ENCODE measurements around the gene COPA.

COPA gene

DNA sequence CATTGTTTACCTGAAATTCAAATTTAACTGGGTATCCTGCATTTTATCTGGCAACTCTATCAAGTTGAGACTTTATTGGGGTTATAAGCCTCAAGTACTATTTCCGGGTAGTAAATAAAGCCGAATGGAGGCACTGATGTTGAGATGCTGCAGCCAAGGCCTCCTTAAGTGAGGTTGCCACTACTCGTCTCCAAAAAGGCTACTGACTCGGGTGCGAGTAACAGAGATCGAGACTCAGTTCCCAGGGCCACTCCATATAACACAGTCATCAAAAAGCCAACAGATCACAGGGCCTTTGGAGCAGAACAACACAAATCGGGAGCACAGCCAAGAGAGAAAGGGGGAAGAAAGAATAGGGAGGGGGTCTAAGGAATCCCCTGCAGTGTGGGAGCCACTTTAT, 524 bp downstream of the COPA start:
- peaks cover 50% of the 10 kb centered on the region for H4K20me1 ChIP-seq (ENCODE audit: insufficient read depth, low read length, poor library complexity, severe bottlenecking)
- H3K9ac ChIP-seq (ENCODE audit: low read depth, low read length, poor library complexity, severe bottlenecking): peak overlapping the region; percentile 88
- no peaks in the 10 kb centered on the region for H3K27me3 ChIP-seq (ENCODE audit: insufficient read depth, low read length, poor library complexity, severe bottlenecking)
- H3K4me1 ChIP-seq (ENCODE audit: insufficient read depth, low read length, poor library complexity, severe bottlenecking): peaks cover 49% of the 10 kb centered on the region
- H3K9me2 ChIP-seq (replicated peaks; ENCODE audit: low read depth, low read length): no peaks in the 10 kb centered on the region
- peaks cover 23% of the 10 kb centered on the region; the same call in 1 of the 2 replicates for H3K36me3 ChIP-seq (ENCODE audit: insufficient read depth, low read length)
- H2AFZ ChIP-seq (ENCODE audit: low read length): peak overlapping the region; percentile 88
- TF ChIP-seq, protein P1, sequence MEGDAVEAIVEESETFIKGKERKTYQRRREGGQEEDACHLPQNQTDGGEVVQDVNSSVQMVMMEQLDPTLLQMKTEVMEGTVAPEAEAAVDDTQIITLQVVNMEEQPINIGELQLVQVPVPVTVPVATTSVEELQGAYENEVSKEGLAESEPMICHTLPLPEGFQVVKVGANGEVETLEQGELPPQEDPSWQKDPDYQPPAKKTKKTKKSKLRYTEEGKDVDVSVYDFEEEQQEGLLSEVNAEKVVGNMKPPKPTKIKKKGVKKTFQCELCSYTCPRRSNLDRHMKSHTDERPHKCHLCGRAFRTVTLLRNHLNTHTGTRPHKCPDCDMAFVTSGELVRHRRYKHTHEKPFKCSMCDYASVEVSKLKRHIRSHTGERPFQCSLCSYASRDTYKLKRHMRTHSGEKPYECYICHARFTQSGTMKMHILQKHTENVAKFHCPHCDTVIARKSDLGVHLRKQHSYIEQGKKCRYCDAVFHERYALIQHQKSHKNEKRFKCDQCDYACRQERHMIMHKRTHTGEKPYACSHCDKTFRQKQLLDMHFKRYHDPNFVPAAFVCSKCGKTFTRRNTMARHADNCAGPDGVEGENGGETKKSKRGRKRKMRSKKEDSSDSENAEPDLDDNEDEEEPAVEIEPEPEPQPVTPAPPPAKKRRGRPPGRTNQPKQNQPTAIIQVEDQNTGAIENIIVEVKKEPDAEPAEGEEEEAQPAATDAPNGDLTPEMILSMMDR (conservative IDR thresholded peaks at IDR 0.05; ENCODE audit: low read length): no peak
- no peak for TF ChIP-seq EZH2phosphoT487 (IDR thresholded peaks at IDR 0.05; ENCODE audit: borderline replicate concordance)
- H3K79me2 ChIP-seq (ENCODE audit: insufficient read depth, low read length): peaks cover 88% of the 10 kb centered on the region
- no peaks in the 10 kb centered on the region for H3K9me3 ChIP-seq (ENCODE audit: insufficient read depth, low read depth, low read length)
- H3F3A ChIP-seq (ENCODE audit: low read depth): no peaks in the 10 kb centered on the region
- H3K4me2 ChIP-seq (ENCODE audit: low read depth, low read length, poor library complexity, severe bottlenecking): peak overlapping the region; percentile 96
- peak overlapping the region; percentile 98 for H3K4me3 ChIP-seq (ENCODE audit: low read length, poor library complexity, severe bottlenecking)

DNA sequence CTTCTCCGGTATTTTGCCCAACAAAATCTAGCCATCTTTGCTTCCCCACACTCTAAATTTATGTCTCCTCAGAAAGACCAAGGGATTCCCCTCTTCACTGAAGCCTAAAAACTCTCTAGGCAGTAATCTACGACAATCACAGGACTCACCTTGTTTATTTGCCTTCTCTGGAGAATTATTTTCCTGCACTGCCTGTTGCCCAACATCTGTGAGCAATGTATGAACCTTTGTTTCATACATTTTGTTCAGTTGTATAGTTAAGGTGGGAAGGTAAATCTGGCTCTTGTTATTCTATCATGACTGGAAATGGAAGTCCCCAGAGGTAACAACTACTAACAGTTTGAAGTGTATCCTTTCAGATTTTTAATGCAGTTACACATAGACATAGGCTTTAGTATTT, 2.2 kb downstream of the COPA start:
- no peak for TF ChIP-seq EZH2phosphoT487 (IDR thresholded peaks at IDR 0.05; ENCODE audit: borderline replicate concordance)
- Histone ChIP-seq H4K20me1 (ENCODE audit: insufficient read depth, low read length, poor library complexity, severe bottlenecking) (peaks cover 53% of the 10 kb centered on the region), H3K27me3 (ENCODE audit: insufficient read depth, low read length, poor library complexity, severe bottlenecking) (no peaks in the 10 kb centered on the region), H3K4me1 (ENCODE audit: insufficient read depth, low read length, poor library complexity, severe bottlenecking) (peaks cover 47% of the 10 kb centered on the region), H3K4me2 (ENCODE audit: low read depth, low read length, poor library complexity, severe bottlenecking) (peak overlapping the region; percentile 96), H3K9me3 (ENCODE audit: insufficient read depth, low read depth, low read length) (no peaks in the 10 kb centered on the region), H3K36me3 (ENCODE audit: insufficient read depth, low read length) (peaks cover 28% of the 10 kb centered on the region; the same call in 1 of the 2 replicates), H3F3A (ENCODE audit: low read depth) (no peaks in the 10 kb centered on the region), H3K4me3 (ENCODE audit: low read length, poor library complexity, severe bottlenecking) (peak overlapping the region; percentile 98), H2AFZ (ENCODE audit: low read length) (no peak overlapping the region), H3K9ac (ENCODE audit: low read depth, low read length, poor library complexity, severe bottlenecking) (peak overlapping the region; percentile 88), H3K79me2 (ENCODE audit: insufficient read depth, low read length) (peaks cover 83% of the 10 kb centered on the region), H3K9me2 (replicated peaks; ENCODE audit: low read depth, low read length) (no peaks in the 10 kb centered on the region)

DNA sequence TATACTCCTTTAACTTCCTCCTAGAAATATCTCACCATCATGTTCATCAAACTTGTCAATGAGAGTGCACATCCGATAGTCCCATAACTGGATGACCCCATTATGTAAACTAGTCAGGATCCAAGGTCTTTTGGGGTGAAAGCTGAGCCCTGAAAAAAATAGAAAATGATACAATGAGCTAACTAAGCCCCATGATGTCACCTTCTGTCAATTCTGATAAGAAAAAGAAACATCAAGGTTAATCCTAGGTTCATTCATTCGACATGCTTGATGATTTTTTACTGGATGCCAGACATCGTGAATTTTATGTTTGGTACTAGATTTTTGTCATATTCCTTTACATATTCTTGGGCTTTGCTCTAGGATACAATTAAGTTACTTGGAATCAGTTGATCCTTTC, 2.9 kb downstream of the COPA start:
- no peak for TF ChIP-seq EZH2phosphoT487 (IDR thresholded peaks at IDR 0.05; ENCODE audit: borderline replicate concordance)
- TF ChIP-seq, protein P1 (conservative IDR thresholded peaks at IDR 0.05; ENCODE audit: low read length): no peak
- peak overlapping the region; percentile 98 for H3K4me3 ChIP-seq (ENCODE audit: low read length, poor library complexity, severe bottlenecking)
- peaks cover 79% of the 10 kb centered on the region for H3K79me2 ChIP-seq (ENCODE audit: insufficient read depth, low read length)
- peak overlapping the region; percentile 96 for H3K4me2 ChIP-seq (ENCODE audit: low read depth, low read length, poor library complexity, severe bottlenecking)
- peaks cover 28% of the 10 kb centered on the region for H3K36me3 ChIP-seq (ENCODE audit: insufficient read depth, low read length)
- H3K27me3 ChIP-seq (ENCODE audit: insufficient read depth, low read length, poor library complexity, severe bottlenecking): no peaks in the 10 kb centered on the region
- no peaks in the 10 kb centered on the region for H3K9me2 ChIP-seq (replicated peaks; ENCODE audit: low read depth, low read length)
- H3K9ac ChIP-seq (ENCODE audit: low read depth, low read length, poor library complexity, severe bottlenecking): peak overlapping the region; percentile 88
- no peak overlapping the region for H2AFZ ChIP-seq (ENCODE audit: low read length)
- no peaks in the 10 kb centered on the region for H3K9me3 ChIP-seq (ENCODE audit: insufficient read depth, low read depth, low read length)
- H4K20me1 ChIP-seq (ENCODE audit: insufficient read depth, low read length, poor library complexity, severe bottlenecking): peaks cover 53% of the 10 kb centered on the region
- H3F3A ChIP-seq (ENCODE audit: low read depth): no peaks in the 10 kb centered on the region
- H3K4me1 ChIP-seq (ENCODE audit: insufficient read depth, low read length, poor library complexity, severe bottlenecking): peaks cover 47% of the 10 kb centered on the region

DNA sequence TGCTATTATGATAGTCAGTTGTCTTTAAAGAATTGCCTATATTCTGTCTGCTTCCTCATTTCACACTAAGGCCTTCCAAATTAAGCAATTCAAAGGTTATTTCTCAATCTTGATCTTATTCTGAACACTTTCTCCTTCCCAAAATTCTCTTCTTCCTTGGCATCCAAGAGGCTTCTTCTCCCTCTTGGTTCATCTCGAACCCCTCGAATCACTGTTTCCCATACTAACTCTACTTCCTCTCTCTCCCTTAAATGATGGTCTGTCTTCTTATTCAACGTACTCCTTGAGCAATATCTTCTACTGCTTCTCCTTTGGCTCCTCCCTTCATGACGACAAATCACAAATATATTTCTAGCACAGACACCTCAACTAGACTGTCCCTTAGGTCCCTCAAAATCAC, 4.5 kb downstream of the COPA start:
- no peaks in the 10 kb centered on the region for H3F3A ChIP-seq (ENCODE audit: low read depth)
- H4K20me1 ChIP-seq (ENCODE audit: insufficient read depth, low read length, poor library complexity, severe bottlenecking): peaks cover 53% of the 10 kb centered on the region
- no peaks in the 10 kb centered on the region for H3K9me2 ChIP-seq (replicated peaks; ENCODE audit: low read depth, low read length)
- H3K79me2 ChIP-seq (ENCODE audit: insufficient read depth, low read length): peaks cover 63% of the 10 kb centered on the region
- H2AFZ ChIP-seq (ENCODE audit: low read length): no peak overlapping the region
- peaks cover 41% of the 10 kb centered on the region for H3K36me3 ChIP-seq (ENCODE audit: insufficient read depth, low read length)
- H3K4me2 ChIP-seq (ENCODE audit: low read depth, low read length, poor library complexity, severe bottlenecking): peak overlapping the region; percentile 17
- H3K9me3 ChIP-seq (ENCODE audit: insufficient read depth, low read depth, low read length): no peaks in the 10 kb centered on the region
- no peak overlapping the region for H3K9ac ChIP-seq (ENCODE audit: low read depth, low read length, poor library complexity, severe bottlenecking)
- no peak for TF ChIP-seq EZH2phosphoT487 (IDR thresholded peaks at IDR 0.05; ENCODE audit: borderline replicate concordance)
- TF ChIP-seq, protein P1 (conservative IDR thresholded peaks at IDR 0.05; ENCODE audit: low read length): no peak
- no peak overlapping the region for H3K4me3 ChIP-seq (ENCODE audit: low read length, poor library complexity, severe bottlenecking)
- H3K4me1 ChIP-seq (ENCODE audit: insufficient read depth, low read length, poor library complexity, severe bottlenecking): peaks cover 38% of the 10 kb centered on the region
- no peaks in the 10 kb centered on the region for H3K27me3 ChIP-seq (ENCODE audit: insufficient read depth, low read length, poor library complexity, severe bottlenecking)
